Fibroblast of the conjunctiva (primary cell): ENCODE data around the gene ADH4.
A peak's percentile ranks its signal among the peaks of the same experiment; 100 is the strongest.
"Not testable (repeated sequence)": the region's sequence is repeated elsewhere in the genome, so short reads cannot be mapped to it uniquely, and the experiment has no call there.

Source experiments
- DNase-seq: peaks from one replicate; pipeline ENCODE4 v3.0.0-alpha.2; 2010; ENCODE audit warnings: low read depth

The ADH4 gene

GRCh38 chr4:99134586-99134985 lies 9.5 kb downstream of the ADH4 start:
- no peak for DNase-seq

- no peak for DNase-seq
Measured at GRCh38 chr4:99131378-99131777, 12.7 kb downstream of the ADH4 start.

GRCh38 chr4:99126376-99126775 lies 17.7 kb downstream of the ADH4 start:
- DNase-seq = no peak

DNA sequence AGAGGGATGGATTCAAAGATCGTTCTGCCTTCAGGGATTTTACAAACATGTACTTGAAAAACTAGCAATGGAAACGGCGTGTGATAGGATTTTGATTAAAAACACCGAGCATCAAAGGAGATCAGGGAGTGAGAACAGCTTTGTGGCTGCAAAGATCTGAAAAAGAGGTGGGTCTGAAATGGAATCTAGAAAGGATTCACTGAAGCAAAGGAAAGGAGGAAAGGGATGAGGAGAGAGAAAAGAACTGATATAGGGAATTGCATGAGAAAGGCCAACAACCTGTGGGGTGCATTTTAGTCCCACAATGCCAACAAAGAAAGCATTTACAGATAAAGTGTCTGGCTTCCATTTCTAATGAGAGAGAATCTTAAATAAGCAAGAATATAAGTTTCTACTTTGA lies 23.1 kb downstream of the ADH4 start:
- DNase-seq = no peak

GRCh38 chr4:99120501-99120900 lies 23.6 kb downstream of the ADH4 start:
- no peak for DNase-seq

GRCh38 chr4:99117876-99118693 lies 26.0 kb downstream of the ADH4 start:
- peak; percentile 17 for DNase-seq

DNA sequence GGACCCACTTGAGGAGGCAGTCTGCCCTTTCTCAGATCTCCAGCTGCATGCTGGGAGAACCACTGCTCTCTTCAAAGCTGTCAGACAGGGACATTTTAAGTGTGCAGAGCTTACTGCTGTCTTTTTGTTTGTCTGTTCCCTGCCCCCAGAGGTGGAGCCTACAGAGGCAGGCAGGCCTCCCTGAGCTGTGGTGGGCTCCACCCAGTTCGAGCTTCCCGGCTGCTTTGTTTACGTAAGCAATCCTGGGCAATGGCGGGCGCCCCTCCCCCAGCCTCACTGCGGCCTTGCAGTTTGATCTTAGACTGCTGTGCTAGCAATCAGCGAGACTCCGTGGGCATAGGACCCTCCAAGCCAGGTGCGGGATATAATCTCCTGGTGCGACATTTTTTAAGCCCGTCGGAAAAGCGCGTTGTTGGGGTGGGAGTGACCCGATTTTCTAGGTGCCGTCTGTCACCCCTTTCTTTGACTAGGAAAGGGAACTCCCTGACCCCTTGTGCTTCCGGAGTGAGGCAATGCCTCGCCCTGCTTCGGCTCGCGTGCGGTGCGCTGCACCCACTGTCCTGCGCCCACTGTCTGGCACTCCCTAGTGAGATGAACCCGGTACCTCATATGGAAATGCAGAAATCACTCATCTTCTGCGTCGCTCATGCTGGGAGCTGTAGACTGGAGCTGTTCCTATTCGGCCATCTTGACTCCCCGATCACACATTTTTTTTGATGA lies 26.8 kb downstream of the ADH4 start:
- DNase-seq = not testable (repeated sequence)

- not testable (repeated sequence) for DNase-seq
Measured at GRCh38 chr4:99109286-99109685, 34.8 kb downstream of the ADH4 start.

DNA sequence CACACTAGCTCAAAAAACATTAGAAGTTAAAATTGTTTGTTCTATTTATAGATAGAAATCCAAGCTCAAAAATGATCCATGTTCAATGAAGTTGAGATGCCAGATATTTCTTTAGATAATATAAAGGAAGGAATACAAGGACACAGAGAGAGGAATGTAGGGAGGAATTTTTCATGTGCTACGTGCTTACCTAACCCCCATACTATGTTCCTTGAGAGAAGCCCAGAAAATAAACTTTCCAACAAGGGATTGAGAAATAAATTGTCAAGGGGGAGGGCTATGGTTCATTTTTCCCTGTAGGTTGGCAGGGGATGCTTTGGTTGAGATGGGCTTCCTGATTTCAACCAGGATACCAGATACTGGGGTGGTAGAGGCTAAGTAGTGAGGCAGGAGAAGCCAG lies 39.9 kb downstream of the ADH4 start:
- no peak for DNase-seq

DNA sequence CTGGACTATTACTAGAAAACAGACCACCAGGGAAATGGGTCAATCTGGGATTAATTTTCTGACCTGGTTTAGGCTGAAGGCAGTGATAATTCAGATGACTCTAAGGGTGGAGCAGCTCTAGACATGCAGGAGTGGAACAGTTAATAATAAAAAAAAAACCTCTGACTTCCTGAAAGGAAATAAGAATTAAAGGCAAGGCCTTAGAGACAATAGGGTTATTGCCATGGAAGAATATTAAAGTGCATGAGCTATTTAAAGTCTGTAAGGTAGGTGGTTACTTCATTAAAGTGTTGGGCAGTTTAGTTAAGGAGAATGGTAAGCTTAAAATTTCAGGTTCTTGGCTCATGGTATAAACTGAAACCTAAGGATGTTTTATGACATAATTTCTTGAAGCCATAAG lies 40.9 kb downstream of the ADH4 start:
- no peak for DNase-seq

DNA sequence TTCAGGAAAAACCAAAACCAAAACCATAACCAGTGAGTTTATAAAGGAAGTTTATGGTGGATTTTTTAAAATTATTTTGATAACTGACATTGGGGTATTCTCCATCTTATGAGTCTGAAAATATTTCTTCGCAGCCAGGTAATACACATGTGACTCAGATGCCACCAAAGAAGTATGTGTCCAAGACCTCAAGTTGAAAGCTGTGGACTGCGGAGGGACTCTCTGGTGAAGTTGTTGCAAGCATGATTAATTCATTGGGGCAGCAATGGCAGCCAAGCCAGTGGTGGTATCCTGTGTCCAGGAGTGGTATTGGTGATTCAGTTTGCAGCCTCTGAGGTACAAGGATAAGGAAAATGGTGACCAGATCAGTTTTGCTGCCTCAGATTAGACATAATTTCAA lies 41.5 kb downstream of the ADH4 start:
- no peak for DNase-seq

DNA sequence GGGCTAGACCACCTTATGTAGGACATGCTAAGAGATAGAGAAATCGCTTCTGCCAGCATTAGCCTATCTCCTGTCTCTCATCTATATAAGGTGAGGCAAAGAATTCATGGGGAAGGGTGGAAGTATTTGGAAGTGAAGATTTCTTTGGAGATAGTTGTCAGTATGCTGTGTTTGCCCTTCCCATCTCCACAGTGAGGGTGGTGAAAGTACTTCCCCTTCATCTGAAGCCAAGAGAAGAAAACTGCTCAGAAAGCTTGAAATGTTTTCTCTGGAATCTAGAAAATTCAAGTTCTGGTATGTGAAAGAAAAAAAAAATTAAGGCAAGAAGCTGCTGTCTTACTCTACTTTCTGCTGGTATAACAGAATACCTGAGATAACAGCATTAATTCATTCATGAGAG lies 43.2 kb downstream of the ADH4 start:
- DNase-seq = no peak

GRCh38 chr4:99099814-99100213 lies 44.3 kb downstream of the ADH4 start:
- DNase-seq = not testable (repeated sequence)

DNA sequence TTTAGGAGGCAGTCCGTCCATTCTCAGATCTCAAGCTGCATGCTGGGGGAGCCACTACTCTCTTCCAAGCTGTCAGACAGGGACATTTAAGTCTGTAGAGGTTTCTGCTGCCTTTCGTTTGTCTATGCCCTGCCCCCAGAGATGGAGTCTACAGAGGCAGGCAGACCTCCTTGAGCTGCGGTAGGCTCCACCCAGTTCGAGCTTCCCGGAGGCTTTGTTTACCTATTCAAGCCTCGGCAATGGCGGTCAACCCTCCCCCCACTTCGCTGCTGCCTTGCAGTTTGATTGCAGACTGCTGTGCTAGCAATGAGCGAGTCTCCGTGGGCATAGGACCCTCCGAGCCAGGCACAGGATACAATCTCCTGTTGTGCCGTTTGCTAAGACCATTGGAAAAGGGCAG lies 44.8 kb downstream of the ADH4 start:
- no peak for DNase-seq

- not testable (repeated sequence) for DNase-seq
Measured at GRCh38 chr4:99091841-99092240, 52.3 kb downstream of the ADH4 start.

DNA sequence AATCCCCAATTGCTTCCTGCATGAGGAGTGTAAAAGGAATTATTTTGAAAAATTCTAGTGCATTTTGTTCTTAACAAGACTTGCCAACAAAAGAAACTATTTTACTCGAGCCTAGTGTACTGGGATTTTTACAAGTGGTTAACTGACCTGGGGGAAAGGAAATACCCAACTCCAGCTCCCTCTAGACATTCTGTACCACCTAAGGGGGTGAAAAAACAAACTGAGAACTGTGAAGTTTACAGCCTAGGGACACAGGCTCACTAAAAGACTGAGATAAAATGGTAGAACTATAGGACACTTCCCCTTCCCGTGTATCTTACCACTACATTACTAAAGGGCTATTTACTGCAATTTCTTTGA lies 52.9 kb downstream of the ADH4 start:
- no peak for DNase-seq

GRCh38 chr4:99090481-99091215 lies 53.4 kb downstream of the ADH4 start:
- no peak for DNase-seq

GRCh38 chr4:99088481-99089365 lies 55.4 kb downstream of the ADH4 start, which contains the start of gene ADH5:
Gene ADH5, minus strand, starts transcription at chr4:99088788. Its CDS starts 88 bp downstream, at chr4:99088700.
- DNase-seq = peak; percentile 79

- DNase-seq = peak; percentile 84
Measured at GRCh38 chr4:99088023-99088449, 56.1 kb downstream of the ADH4 start.

GRCh38 chr4:99084595-99084994 lies 59.5 kb downstream of the ADH4 start:
- no peak for DNase-seq

DNA sequence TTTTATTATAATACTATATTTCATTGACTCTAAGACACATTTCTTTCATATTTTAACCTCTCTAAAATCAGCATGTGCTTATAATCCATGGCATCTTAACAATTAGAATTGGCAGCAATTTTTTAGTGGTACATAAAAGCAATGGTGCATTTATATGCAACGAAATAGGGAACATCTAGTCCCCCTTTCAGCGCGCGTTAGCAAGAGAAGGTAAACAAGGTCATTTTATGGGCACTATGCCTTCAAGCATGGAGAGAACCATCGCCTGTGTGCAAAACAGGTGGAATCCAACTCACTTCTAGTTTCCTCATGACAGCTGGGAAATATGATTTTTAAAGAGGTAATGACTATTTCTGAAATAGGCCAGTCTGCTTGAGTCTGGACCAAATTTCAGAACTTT lies 61.9 kb downstream of the ADH4 start:
- no peak for DNase-seq

- not testable (repeated sequence) for DNase-seq
Measured at GRCh38 chr4:99080869-99081268, 63.2 kb downstream of the ADH4 start.
